ENCODE data around the gene VPS29.

VPS29 gene

GRCh38 chr12:110466791-110467190, 35.1 kb downstream of the VPS29 start:
- no peak for TF ChIP-seq TCF12 (IDR thresholded peaks at IDR 0.05; ENCODE audit: low read depth)
- no peak for TF ChIP-seq MAX (IDR thresholded peaks at IDR 0.05)
- TF ChIP-seq ZBTB7A (IDR thresholded peaks at IDR 0.05; ENCODE audit: low read depth): no peak
- TF ChIP-seq FOXM1 (IDR thresholded peaks at IDR 0.05; ENCODE audit: borderline replicate concordance, low read depth): no peak
- no peak for TF ChIP-seq NFIC (IDR thresholded peaks at IDR 0.05)
- no peak for TF ChIP-seq TAF1 (IDR thresholded peaks at IDR 0.05; ENCODE audit: low read depth)
- TF ChIP-seq CREB1 (IDR thresholded peaks at IDR 0.05; ENCODE audit: low read depth): no peak
- no peak for TF ChIP-seq CEBPB (IDR thresholded peaks at IDR 0.05)
- TF ChIP-seq USF1 (IDR thresholded peaks at IDR 0.05): no peak
- TF ChIP-seq TEAD4 (IDR thresholded peaks at IDR 0.05): no peak
- no peak for TF ChIP-seq EGR1 (IDR thresholded peaks at IDR 0.05)
- TF ChIP-seq RAD21 (IDR thresholded peaks at IDR 0.05; ENCODE audit: low read depth): no peak
- no peak for TF ChIP-seq REST (IDR thresholded peaks at IDR 0.05; ENCODE audit: low read depth)
- no peak for TF ChIP-seq YY1 (IDR thresholded peaks at IDR 0.05; ENCODE audit: low read depth)
- TF ChIP-seq EP300 (IDR thresholded peaks at IDR 0.05; ENCODE audit: borderline replicate concordance): no peak

GRCh38 chr12:110465024-110465423, 36.9 kb downstream of the VPS29 start:
- no peak for TF ChIP-seq FOXM1 (IDR thresholded peaks at IDR 0.05; ENCODE audit: borderline replicate concordance, low read depth)
- no peak for TF ChIP-seq TCF12 (IDR thresholded peaks at IDR 0.05; ENCODE audit: low read depth)

GRCh38 chr12:110458756-110459155, 43.2 kb downstream of the VPS29 start:
- TF ChIP-seq CEBPB (IDR thresholded peaks at IDR 0.05) (no peak), TAF1 (IDR thresholded peaks at IDR 0.05; ENCODE audit: low read depth) (no peak), CREB1 (IDR thresholded peaks at IDR 0.05; ENCODE audit: low read depth) (no peak), TCF12 (IDR thresholded peaks at IDR 0.05; ENCODE audit: low read depth) (no peak), MAX (IDR thresholded peaks at IDR 0.05) (no peak), EGR1 (IDR thresholded peaks at IDR 0.05) (no peak), TEAD4 (IDR thresholded peaks at IDR 0.05) (no peak), EP300 (IDR thresholded peaks at IDR 0.05; ENCODE audit: borderline replicate concordance) (no peak), ZBTB7A (IDR thresholded peaks at IDR 0.05; ENCODE audit: low read depth) (no peak), NFIC (IDR thresholded peaks at IDR 0.05) (no peak)

- no peak for TF ChIP-seq RAD21 (IDR thresholded peaks at IDR 0.05; ENCODE audit: low read depth)
- no peak for TF ChIP-seq MAX (IDR thresholded peaks at IDR 0.05)
- TF ChIP-seq CREB1 (IDR thresholded peaks at IDR 0.05; ENCODE audit: low read depth): no peak
- no peak for TF ChIP-seq USF1 (IDR thresholded peaks at IDR 0.05)
- no peak for TF ChIP-seq ZBTB7A (IDR thresholded peaks at IDR 0.05; ENCODE audit: low read depth)
- TF ChIP-seq TAF1 (IDR thresholded peaks at IDR 0.05; ENCODE audit: low read depth): no peak
- TF ChIP-seq NFIC (IDR thresholded peaks at IDR 0.05): no peak
- no peak for TF ChIP-seq EP300 (IDR thresholded peaks at IDR 0.05; ENCODE audit: borderline replicate concordance)
- no peak for TF ChIP-seq FOXM1 (IDR thresholded peaks at IDR 0.05; ENCODE audit: borderline replicate concordance, low read depth)
- TF ChIP-seq TEAD4 (IDR thresholded peaks at IDR 0.05): no peak
- no peak for TF ChIP-seq YY1 (IDR thresholded peaks at IDR 0.05; ENCODE audit: low read depth)
- TF ChIP-seq CEBPB (IDR thresholded peaks at IDR 0.05): no peak
- no peak for TF ChIP-seq REST (IDR thresholded peaks at IDR 0.05; ENCODE audit: low read depth)
- TF ChIP-seq TCF12 (IDR thresholded peaks at IDR 0.05; ENCODE audit: low read depth): no peak
Observed at GRCh38 chr12:110453569-110454296, 48.2 kb downstream of the VPS29 start.

GRCh38 chr12:110451263-110451662, 50.6 kb downstream of the VPS29 start:
- TF ChIP-seq CEBPB (IDR thresholded peaks at IDR 0.05) (no peak), EGR1 (IDR thresholded peaks at IDR 0.05) (no peak), EP300 (IDR thresholded peaks at IDR 0.05; ENCODE audit: borderline replicate concordance) (no peak), RAD21 (IDR thresholded peaks at IDR 0.05; ENCODE audit: low read depth) (no peak), TAF1 (IDR thresholded peaks at IDR 0.05; ENCODE audit: low read depth) (no peak), TCF12 (IDR thresholded peaks at IDR 0.05; ENCODE audit: low read depth) (no peak), USF1 (IDR thresholded peaks at IDR 0.05) (no peak), FOXM1 (IDR thresholded peaks at IDR 0.05; ENCODE audit: borderline replicate concordance, low read depth) (no peak), TEAD4 (IDR thresholded peaks at IDR 0.05) (no peak), ZBTB7A (IDR thresholded peaks at IDR 0.05; ENCODE audit: low read depth) (no peak), YY1 (IDR thresholded peaks at IDR 0.05; ENCODE audit: low read depth) (no peak), REST (IDR thresholded peaks at IDR 0.05; ENCODE audit: low read depth) (no peak)

Data from Ishikawa (cell line).